ENCODE results near the gene ATP6V0B. TPM values are rescaled to one million over a fixed set of nuclear protein-coding genes. Genes with fewer than 3 reads are reported as not detected.
A peak's percentile ranks its signal among the peaks of the same experiment; 100 is the strongest.

Gene ATP6V0B
- total and polyA plus RNA-seq, 4 donors, result 69.5 to 277 (median 129) TPM

- Histone ChIP-seq H3K27me3 (ENCODE audit: control insufficient read depth in 4 of 4, insufficient read depth in 4 of 4, low read length in 3 of 4) (no peaks in the 10 kb centered on the region), H3K9me3 (ENCODE audit: control insufficient read depth in 4 of 4, low read length in 3 of 4) (no peaks in the 10 kb centered on the region), H3K4me1 (ENCODE audit: control insufficient read depth in 4 of 4, insufficient read depth in 4 of 4, low read length in 3 of 4) (peaks cover 5 to 28% (median 22%) of the 10 kb centered on the region in 4 donors), H3K9ac (ENCODE audit: low read depth in 1 of 2, low read length in 2 of 2) (peak overlapping the region; percentile 8 to 84), H3K27ac (ENCODE audit: low read depth in 1 of 2, low read length in 2 of 2) (peak overlapping the region; percentile 89 to 98), H3K36me3 (ENCODE audit: control insufficient read depth in 4 of 4, insufficient read depth in 3 of 4, low read depth in 1 of 4, low read length in 3 of 4) (peaks cover 0 to 6% (median 0%) of the 10 kb centered on the region in 4 donors), H3K4me3 (ENCODE audit: low read depth in 1 of 3, low read length in 3 of 3) (peak overlapping the region; percentile 78 to 99 (median 85))
- TF ChIP-seq RXRA (IDR thresholded peaks at IDR 0.05), result no peak
- TF ChIP-seq TAF1 (conservative IDR thresholded peaks at IDR 0.05), result no peak
- TF ChIP-seq CTCF (IDR thresholded peaks at IDR 0.05; ENCODE audit: low read depth, low read length, missing input control), result no peak
- TF ChIP-seq YY1 (IDR thresholded peaks at IDR 0.05), result no peak
- TF ChIP-seq ZBTB33 (IDR thresholded peaks at IDR 0.05), result no peak
- no peak for TF ChIP-seq FOXA1 (IDR thresholded peaks at IDR 0.05)
- TF ChIP-seq GABPA (IDR thresholded peaks at IDR 0.05 in 1 of 2, conservative IDR thresholded peaks at IDR 0.05 in 1 of 2), result no peak
- no peak for TF ChIP-seq ATF3 (IDR thresholded peaks at IDR 0.05)
- no peak for TF ChIP-seq REST (IDR thresholded peaks at IDR 0.05)
- no peak for TF ChIP-seq FOXA2 (IDR thresholded peaks at IDR 0.05)
- no peak for DNase-seq (ENCODE audit: low spot score)
- WGBS, result 8% methylated on average over 27 of the region's 27 CpGs
These were observed 27.5 kb upstream of the ATP6V0B start for GRCh38 chr1:43947061-43947873.

GRCh38 chr1:43947874-43948437, 26.8 kb upstream of the ATP6V0B start:
- no peak for DNase-seq (ENCODE audit: low spot score)
- Histone ChIP-seq H3K4me3 (ENCODE audit: low read depth in 1 of 3, low read length in 3 of 3) (peak overlapping the region; percentile 78 to 99 (median 85)), H3K27ac (ENCODE audit: low read depth in 1 of 2, low read length in 2 of 2) (no peak overlapping the region), H3K27me3 (ENCODE audit: control insufficient read depth in 4 of 4, insufficient read depth in 4 of 4, low read length in 3 of 4) (no peaks in the 10 kb centered on the region), H3K9me3 (ENCODE audit: control insufficient read depth in 4 of 4, low read length in 3 of 4) (no peaks in the 10 kb centered on the region), H3K9ac (ENCODE audit: low read depth in 1 of 2, low read length in 2 of 2) (peak overlapping the region in 1 of 2 donors; percentile 84), H3K36me3 (ENCODE audit: control insufficient read depth in 4 of 4, insufficient read depth in 3 of 4, low read depth in 1 of 4, low read length in 3 of 4) (peaks cover 0 to 6% (median 0%) of the 10 kb centered on the region in 4 donors), H3K4me1 (ENCODE audit: control insufficient read depth in 4 of 4, insufficient read depth in 4 of 4, low read length in 3 of 4) (peaks cover 5 to 28% (median 22%) of the 10 kb centered on the region in 4 donors)
- WGBS, result 49% methylated on average over 3 of the region's 3 CpGs
- TF ChIP-seq ATF3 (IDR thresholded peaks at IDR 0.05), result no peak
- TF ChIP-seq EGR1 (IDR thresholded peaks at IDR 0.05; ENCODE audit: low read depth in 2 of 2), result no peak
- no peak for TF ChIP-seq FOXA1 (IDR thresholded peaks at IDR 0.05)
- TF ChIP-seq FOXA2 (IDR thresholded peaks at IDR 0.05), result no peak
- no peak for TF ChIP-seq RXRA (IDR thresholded peaks at IDR 0.05)
- no peak for TF ChIP-seq GABPA (IDR thresholded peaks at IDR 0.05 in 1 of 2, conservative IDR thresholded peaks at IDR 0.05 in 1 of 2)
- TF ChIP-seq CTCF (IDR thresholded peaks at IDR 0.05; ENCODE audit: low read depth, low read length, missing input control), result no peak

Data from liver (tissue), 9 donors.